Measurements from ENCODE around the gene NUP43.

NUP43 gene

GRCh38 chr6:149723262-149723661 is 23.1 kb downstream of the NUP43 start:
- no peak overlapping the region for H3K27ac ChIP-seq
- TF ChIP-seq CTCF (conservative IDR thresholded peaks at IDR 0.05) = no peak

GRCh38 chr6:149719531-149719930 is 26.8 kb downstream of the NUP43 start:
- TF ChIP-seq CTCF (conservative IDR thresholded peaks at IDR 0.05) = no peak
- no peak overlapping the region for H3K27ac ChIP-seq

GRCh38 chr6:149717588-149718458 is 28.5 kb downstream of the NUP43 start, which contains the start of gene LATS1:
Gene LATS1 (minus strand): TSS chr6:149718101. CDS start chr6:149702126, 15,975 bp downstream.
- H3K27ac ChIP-seq = peak within 1 kb of the TSS; percentile 99
- no peak for TF ChIP-seq CTCF (conservative IDR thresholded peaks at IDR 0.05)

- TF ChIP-seq CTCF (conservative IDR thresholded peaks at IDR 0.05) = no peak
- peak overlapping the region; percentile 99 for H3K27ac ChIP-seq
Measured at GRCh38 chr6:149717255-149717587, 29.1 kb downstream of the NUP43 start.

- no peak for TF ChIP-seq CTCF (conservative IDR thresholded peaks at IDR 0.05)
- peak overlapping the region; percentile 99 for H3K27ac ChIP-seq
Measured at GRCh38 chr6:149716181-149716963, 30.0 kb downstream of the NUP43 start.

- no peak for TF ChIP-seq CTCF (conservative IDR thresholded peaks at IDR 0.05)
- H3K27ac ChIP-seq = no peak overlapping the region
Measured at GRCh38 chr6:149714442-149714841, 31.9 kb downstream of the NUP43 start.

GRCh38 chr6:149711711-149712110 is 34.6 kb downstream of the NUP43 start:
- no peak overlapping the region for H3K27ac ChIP-seq
- TF ChIP-seq CTCF (conservative IDR thresholded peaks at IDR 0.05) = no peak

Data from VCaP (cell line).